ENCODE results near the gene SNAPIN.

Gene SNAPIN

DNA sequence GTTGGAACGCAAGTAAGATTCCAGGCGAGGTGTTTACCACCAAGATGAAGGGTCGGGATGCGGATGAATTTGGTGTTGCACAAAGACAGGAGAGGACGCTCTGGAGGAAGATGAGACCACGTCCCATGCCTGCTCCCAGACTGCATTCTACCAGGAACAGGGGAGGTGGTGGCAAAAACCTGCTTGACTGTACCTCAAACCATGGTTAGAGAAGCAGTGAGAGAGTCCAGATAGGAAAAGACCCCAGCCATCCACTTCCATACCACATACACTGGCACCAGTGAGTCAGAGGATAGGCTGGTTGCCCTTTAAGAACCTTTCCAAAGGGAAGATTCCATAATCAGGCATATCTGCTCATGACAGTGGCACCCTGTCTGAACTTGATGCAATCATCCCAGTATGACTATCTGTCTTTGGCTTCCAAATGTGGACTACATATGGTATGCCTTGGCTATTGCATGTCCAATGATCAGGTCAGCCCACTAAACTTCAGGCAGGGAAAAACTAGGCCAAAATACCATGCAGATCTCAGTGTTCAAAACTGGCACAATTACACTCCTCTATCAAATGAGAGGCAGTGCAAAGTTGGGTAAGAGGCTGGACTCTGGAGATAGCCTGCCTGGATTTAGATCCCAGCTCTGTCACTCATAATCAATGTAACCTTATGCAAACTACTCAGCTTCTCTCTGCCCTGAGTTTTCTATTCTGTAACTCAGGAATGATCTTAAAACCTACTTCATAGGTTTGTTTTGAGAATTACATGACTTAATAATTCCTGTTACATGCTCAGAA, 40.6 kb downstream of the SNAPIN start:
- H3K9me3 ChIP-seq (ENCODE audit: control insufficient read depth, low read length): no peaks in the 10 kb centered on the region
- H3K36me3 ChIP-seq (ENCODE audit: control insufficient read depth, insufficient read depth, low read length, severe bottlenecking): no peaks in the 10 kb centered on the region
- H3K9ac ChIP-seq (ENCODE audit: low read length): peak overlapping the region; percentile 89
- H3K4me1 ChIP-seq (ENCODE audit: control insufficient read depth, insufficient read depth, low read length): peaks cover 40% of the 10 kb centered on the region
- peak overlapping the region; percentile 55 for H3K4me3 ChIP-seq (ENCODE audit: low read length)
- H3K27me3 ChIP-seq (replicated peaks; ENCODE audit: control insufficient read depth, insufficient read depth, low read length): no peaks in the 10 kb centered on the region
- DNase-seq (ENCODE audit: low read depth): peak; percentile 17

DNA sequence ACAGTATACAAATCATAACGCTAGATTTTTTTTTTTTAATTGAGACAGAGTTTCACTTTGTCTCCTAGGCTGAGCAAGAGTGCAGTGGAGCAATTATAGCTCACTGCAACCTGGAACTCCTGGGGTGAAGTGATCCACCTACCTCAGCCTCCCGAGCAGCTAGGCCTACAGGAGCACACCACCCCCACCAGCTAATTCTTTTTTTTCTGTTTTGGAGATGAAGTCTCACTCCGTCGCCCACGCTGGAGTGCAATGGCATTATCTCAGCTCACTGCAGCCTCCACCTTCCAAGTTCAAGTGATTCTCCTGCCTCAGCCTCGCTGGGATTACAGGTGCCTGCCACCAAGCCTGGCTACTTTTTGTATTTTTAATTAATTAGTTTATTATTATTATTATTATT, 41.3 kb downstream of the SNAPIN start:
- Histone ChIP-seq H3K4me1 (ENCODE audit: control insufficient read depth, insufficient read depth, low read length) (peaks cover 40% of the 10 kb centered on the region), H3K36me3 (ENCODE audit: control insufficient read depth, insufficient read depth, low read length, severe bottlenecking) (no peaks in the 10 kb centered on the region)
- no peak for DNase-seq (ENCODE audit: low read depth)

DNA sequence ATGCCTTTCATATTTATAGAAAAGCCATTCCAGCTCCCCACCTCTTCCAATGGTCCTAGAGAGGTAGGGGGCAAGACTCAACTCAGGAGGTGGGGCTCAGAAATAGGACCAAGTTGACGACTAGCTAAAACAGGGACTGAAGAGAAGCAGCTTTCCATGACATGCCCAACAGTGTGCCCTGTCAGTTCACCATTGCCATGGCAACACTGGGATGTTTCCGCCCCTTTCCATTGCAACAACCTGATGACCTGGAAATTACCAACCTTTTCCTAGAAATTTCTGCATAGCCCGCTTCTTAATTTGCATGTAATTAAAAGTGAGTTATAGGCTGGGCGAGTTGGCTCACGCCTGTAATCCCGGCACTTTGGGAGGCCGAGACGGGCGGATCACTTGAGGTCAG, 47.0 kb downstream of the SNAPIN start:
- no peaks in the 10 kb centered on the region for H3K9me3 ChIP-seq (ENCODE audit: control insufficient read depth, low read length)
- H3K4me3 ChIP-seq (ENCODE audit: low read length): no peak overlapping the region
- no peak for DNase-seq (ENCODE audit: low read depth)
- no peaks in the 10 kb centered on the region for H3K36me3 ChIP-seq (ENCODE audit: control insufficient read depth, insufficient read depth, low read length, severe bottlenecking)
- H3K9ac ChIP-seq (ENCODE audit: low read length): no peak overlapping the region
- H3K4me1 ChIP-seq (ENCODE audit: control insufficient read depth, insufficient read depth, low read length): peaks cover 11% of the 10 kb centered on the region
- no peaks in the 10 kb centered on the region for H3K27me3 ChIP-seq (replicated peaks; ENCODE audit: control insufficient read depth, insufficient read depth, low read length)

More for the DNA sequence above, 41.3 kb downstream of the SNAPIN start:
- Histone ChIP-seq H3K9ac (ENCODE audit: low read length) (peak overlapping the region; percentile 79), H3K9me3 (ENCODE audit: control insufficient read depth, low read length) (no peaks in the 10 kb centered on the region), H3K27me3 (replicated peaks; ENCODE audit: control insufficient read depth, insufficient read depth, low read length) (no peaks in the 10 kb centered on the region), H3K4me3 (ENCODE audit: low read length) (peak overlapping the region; percentile 19)

DNA sequence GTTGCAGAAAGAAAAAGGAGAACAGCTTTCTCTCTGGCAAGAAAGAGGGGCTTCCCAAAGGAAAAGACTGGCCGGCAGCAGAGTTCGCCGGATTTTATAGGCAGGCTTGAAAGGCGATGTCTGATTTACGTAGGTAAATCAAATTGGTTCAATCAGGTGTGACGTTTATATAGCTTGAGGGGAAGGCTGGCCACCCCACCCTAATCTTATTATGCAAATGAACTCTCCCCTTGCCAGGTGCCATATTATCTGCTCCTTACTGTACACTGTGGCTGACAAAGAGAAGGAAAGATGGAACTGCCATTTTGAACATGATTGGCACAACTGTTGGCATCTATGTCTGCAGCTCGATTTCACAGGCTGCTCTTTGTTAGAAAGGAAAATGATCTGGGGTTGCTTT, 52.5 kb downstream of the SNAPIN start:
- Histone ChIP-seq H3K9ac (ENCODE audit: low read length) (no peak overlapping the region), H3K4me3 (ENCODE audit: low read length) (no peak overlapping the region), H3K27me3 (replicated peaks; ENCODE audit: control insufficient read depth, insufficient read depth, low read length) (no peaks in the 10 kb centered on the region), H3K9me3 (ENCODE audit: control insufficient read depth, low read length) (no peaks in the 10 kb centered on the region), H3K4me1 (ENCODE audit: control insufficient read depth, insufficient read depth, low read length) (peaks cover 6% of the 10 kb centered on the region), H3K36me3 (ENCODE audit: control insufficient read depth, insufficient read depth, low read length, severe bottlenecking) (no peaks in the 10 kb centered on the region)
- DNase-seq (ENCODE audit: low read depth): no peak
